Vagina (tissue), 2 donors: ENCODE measurements around the gene UNC93A.
"Not testable (repeated sequence)": the region's sequence is repeated elsewhere in the genome, so short reads cannot be mapped to it uniquely, and the experiment has no call there.

ENCODE experiments used
- CTCF ChIP-seq, 3 experiments: fragments of 450-650 bp in 2 of 3; fragments of 200-600 bp in 1 of 3; sonication (generic) in 1 of 3; IDR thresholded peaks; one replicate each; pipeline ENCODE4 v1.5.1; 2017 to 2019; ENCODE audit warnings: antibody characterized with exemption in 3 of 3, mild to moderate bottlenecking in 2 of 3, moderate library complexity in 2 of 3
- POLR2A ChIP-seq, 2 donors: fragments of 450-650 bp; IDR thresholded peaks; one replicate each; pipeline ENCODE4 v1.6.1; 2017; ENCODE audit warnings: antibody characterized with exemption in 2 of 2, mild to moderate bottlenecking in 2 of 2, moderate library complexity in 2 of 2
- POLR2AphosphoS5 ChIP-seq, 2 donors: sonication (generic); formaldehyde crosslinking; IDR thresholded peaks; one replicate each; pipeline ENCODE4 v1.9.0; 2017; ENCODE audit warnings: antibody characterized with exemption in 2 of 2, mild to moderate bottlenecking in 2 of 2, low read depth in 1 of 2; ENCODE audit not compliant: insufficient read depth in 1 of 2

- TF ChIP-seq CTCF (IDR thresholded peaks at IDR 0.05); POLR2A (IDR thresholded peaks at IDR 0.05); POLR2AphosphoS5 (IDR thresholded peaks at IDR 0.05; ENCODE audit: insufficient read depth in 1 of 2, low read depth in 1 of 2): not testable (repeated sequence)
Observed at GRCh38 chr6:167289291-167289690, 1.8 kb upstream of the UNC93A start.
